Bronchial epithelial cell (primary cell): ENCODE measurements around the gene CADM1. TPM values are rescaled to one million over a fixed set of nuclear protein-coding genes. Genes with fewer than 3 reads are reported as not detected.

Source experiments
- DNase-seq: peaks from one replicate; pipeline ENCODE4 v3.0.0-alpha.2; 2010; ENCODE audit warnings: low read depth
- FAIRE-seq: peaks from 2 replicates; lab custom pipeline; 2011; peaks lifted over from hg19 to GRCh38; lab: Jason Lieb, UNC
- H3K27me3 ChIP-seq: 2 replicates; pipeline ENCODE4 v1.5.1; 2011; ENCODE audit warnings: low read length; ENCODE audit not compliant: control insufficient read depth, insufficient read depth
- H3K36me3 ChIP-seq: 2 replicates; pipeline ENCODE4 v1.5.1; 2011; ENCODE audit warnings: low read length; ENCODE audit not compliant: control insufficient read depth, insufficient read depth
- H3K4me3 ChIP-seq: 2 replicates; pipeline ENCODE4 v1.5.1; 2011; ENCODE audit warnings: mild to moderate bottlenecking, low read depth, low read length, control low read depth
- total RNA-seq: library from RNA; depleted of rRNA; stranded (reverse); fragments of >200 nt; gene quantifications from 2 replicates; pipeline ENCODE4 v1.2.1, GENCODE V29; 2014
- TF ChIP-seq, protein P1 (sequence below): IDR thresholded peaks from 2 replicates; pipeline ENCODE4 v1.5.1; 2011; ENCODE audit warnings: mild to moderate bottlenecking, moderate library complexity, low read length, control low read depth, inconsistent platforms; ENCODE audit not compliant: insufficient read depth, severe bottlenecking

Gene CADM1
- total RNA-seq, 1 donor from 2014 or later: 1.6 TPM

DNA sequence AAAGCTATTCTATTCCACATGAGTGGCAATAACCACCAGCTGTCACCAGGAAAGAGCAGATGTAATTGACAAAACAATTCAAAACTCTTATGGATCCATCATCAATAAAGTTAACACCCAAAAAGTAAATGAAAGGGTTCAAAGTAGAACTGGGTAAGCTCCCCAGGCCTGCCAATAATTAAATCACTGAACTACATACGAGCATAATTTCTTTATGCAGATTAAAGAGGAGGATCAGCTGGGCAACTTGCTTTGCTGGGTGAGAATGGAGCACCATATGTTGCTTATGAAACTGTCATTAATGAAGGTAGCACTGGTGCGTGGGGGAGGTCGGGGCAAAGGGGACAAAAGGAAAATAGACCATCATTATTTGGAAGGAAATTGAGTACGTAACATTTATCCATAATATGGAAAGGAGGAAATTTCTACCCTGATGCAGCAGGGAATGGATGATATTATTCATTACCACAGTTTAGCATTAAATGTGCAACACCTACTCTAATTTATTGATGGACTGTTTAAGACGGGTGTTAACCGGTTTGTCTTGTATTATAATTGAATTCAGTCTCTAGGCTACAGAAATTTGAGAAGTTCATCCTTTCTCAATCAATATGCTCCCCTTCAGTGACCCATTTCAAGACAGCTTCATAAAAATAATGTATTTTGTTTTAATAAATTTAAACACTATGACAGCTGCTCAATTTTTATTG is 315.9 kb downstream of the CADM1 start:
- DNase-seq: no peak
- no peaks in the 10 kb centered on the region for H3K36me3 ChIP-seq
- FAIRE-seq: no peak
- TF ChIP-seq, protein P1, sequence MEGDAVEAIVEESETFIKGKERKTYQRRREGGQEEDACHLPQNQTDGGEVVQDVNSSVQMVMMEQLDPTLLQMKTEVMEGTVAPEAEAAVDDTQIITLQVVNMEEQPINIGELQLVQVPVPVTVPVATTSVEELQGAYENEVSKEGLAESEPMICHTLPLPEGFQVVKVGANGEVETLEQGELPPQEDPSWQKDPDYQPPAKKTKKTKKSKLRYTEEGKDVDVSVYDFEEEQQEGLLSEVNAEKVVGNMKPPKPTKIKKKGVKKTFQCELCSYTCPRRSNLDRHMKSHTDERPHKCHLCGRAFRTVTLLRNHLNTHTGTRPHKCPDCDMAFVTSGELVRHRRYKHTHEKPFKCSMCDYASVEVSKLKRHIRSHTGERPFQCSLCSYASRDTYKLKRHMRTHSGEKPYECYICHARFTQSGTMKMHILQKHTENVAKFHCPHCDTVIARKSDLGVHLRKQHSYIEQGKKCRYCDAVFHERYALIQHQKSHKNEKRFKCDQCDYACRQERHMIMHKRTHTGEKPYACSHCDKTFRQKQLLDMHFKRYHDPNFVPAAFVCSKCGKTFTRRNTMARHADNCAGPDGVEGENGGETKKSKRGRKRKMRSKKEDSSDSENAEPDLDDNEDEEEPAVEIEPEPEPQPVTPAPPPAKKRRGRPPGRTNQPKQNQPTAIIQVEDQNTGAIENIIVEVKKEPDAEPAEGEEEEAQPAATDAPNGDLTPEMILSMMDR: no peak
- H3K27me3 ChIP-seq: no peaks in the 10 kb centered on the region
- H3K4me3 ChIP-seq: no peak overlapping the region

DNA sequence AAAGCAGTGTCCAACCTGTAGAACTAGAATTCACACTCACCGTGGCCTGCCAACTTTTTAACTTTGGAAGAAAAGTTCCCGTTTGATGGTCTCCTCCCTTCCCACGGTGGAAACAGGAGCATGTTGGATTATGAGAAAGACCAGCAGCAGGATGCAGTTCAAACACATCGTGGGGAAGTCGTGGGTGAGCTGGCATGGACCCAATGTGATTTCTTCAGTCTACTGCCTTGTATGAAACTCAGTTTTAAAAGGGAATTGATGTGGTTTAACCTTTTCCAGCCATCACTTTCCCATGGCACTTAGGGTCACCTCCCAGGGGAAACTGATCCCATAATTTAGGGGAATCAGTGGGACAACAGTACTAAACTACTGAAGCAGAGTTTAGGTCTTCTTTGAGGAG is 318.3 kb downstream of the CADM1 start:
- H3K4me3 ChIP-seq: no peak overlapping the region
- H3K36me3 ChIP-seq: no peaks in the 10 kb centered on the region
- TF ChIP-seq, protein P1: no peak
- no peak for DNase-seq
- H3K27me3 ChIP-seq: no peaks in the 10 kb centered on the region
- no peak for FAIRE-seq

DNA sequence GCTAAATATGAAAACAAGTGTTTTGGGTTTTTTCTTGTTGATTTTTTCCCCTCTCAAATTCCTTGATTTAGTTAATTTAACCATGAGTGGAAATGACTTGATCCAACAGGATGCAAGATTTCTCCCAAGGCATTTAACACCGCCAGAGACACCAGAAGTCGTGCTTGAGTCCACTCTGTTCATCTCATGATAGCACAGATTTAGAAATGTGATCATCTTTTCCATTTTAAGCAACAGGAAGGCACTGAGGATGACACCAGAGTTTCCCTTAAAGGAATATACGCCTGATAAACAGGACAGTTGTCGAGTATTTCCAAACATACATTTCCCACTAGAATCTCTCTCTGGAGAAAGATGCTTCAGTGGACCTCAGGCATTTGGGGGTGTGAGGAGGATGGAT is 318.7 kb downstream of the CADM1 start:
- Histone ChIP-seq H3K36me3 (no peaks in the 10 kb centered on the region), H3K4me3 (no peak overlapping the region), H3K27me3 (no peaks in the 10 kb centered on the region)
- no peak for DNase-seq
- TF ChIP-seq, protein P1: no peak
- no peak for FAIRE-seq

DNA sequence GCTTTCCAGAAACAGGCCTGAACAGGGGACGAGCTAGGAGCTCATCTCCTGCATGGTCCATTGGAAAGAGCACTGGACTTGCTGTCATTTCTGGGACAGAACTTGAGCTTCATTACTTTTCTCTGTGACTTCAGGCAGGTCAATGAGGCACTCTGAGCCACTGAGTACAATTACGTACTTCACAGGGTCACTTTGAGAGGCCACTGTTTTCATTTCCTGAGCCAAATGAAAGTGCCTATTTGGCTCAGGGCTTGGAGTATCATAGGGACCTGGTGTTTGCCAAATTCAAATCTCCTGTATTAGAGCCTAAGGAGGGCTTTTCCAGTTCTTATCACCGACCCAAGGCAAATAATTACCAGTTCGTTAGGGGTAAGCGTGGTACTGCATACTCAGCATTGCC is 319.3 kb downstream of the CADM1 start:
- DNase-seq: no peak
- H3K4me3 ChIP-seq: no peak overlapping the region
- no peaks in the 10 kb centered on the region for H3K27me3 ChIP-seq
- TF ChIP-seq, protein P1: no peak
- H3K36me3 ChIP-seq: no peaks in the 10 kb centered on the region
- FAIRE-seq: no peak

DNA sequence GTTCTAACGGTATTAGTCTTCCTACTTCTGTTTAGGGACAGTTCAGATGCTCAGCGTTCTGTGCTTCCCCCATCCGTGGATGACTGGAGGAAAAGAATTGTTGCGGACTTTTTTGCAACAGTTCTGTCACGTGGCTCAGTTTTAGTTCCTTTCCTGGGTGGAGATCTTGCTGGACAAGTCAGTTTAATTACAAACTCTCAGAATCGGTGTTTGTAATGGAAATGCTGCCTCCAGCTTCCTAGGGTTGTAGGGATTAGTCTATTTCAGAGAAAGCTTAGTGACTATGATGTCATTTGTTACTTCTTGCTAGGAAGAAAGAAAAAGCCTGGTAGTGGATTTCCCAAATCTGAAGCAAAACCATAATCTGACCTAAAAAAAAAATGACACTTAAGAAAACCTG is 320.4 kb downstream of the CADM1 start:
- Histone ChIP-seq H3K36me3 (no peaks in the 10 kb centered on the region), H3K27me3 (no peaks in the 10 kb centered on the region), H3K4me3 (no peak overlapping the region)
- TF ChIP-seq, protein P1: no peak
- no peak for DNase-seq
- no peak for FAIRE-seq

DNA sequence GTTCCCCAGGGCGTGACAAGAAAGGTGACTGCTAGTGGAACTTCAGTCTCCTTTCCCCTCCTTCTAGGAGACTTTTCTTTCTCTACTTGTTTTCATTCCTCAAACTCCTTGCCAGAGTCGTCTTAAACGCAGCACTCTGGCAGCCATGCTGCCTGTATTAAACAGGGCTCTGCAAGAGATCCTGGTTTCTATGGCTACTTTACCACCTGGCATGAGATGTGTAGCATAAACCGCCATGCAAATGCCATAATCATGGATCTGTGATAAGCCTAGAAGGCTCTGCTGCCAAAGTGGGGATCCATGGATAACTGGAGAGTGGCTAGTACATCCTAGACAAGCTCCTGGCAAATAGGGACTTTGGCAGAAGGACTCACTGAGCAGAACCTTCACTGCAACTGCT is 321.1 kb downstream of the CADM1 start:
- Histone ChIP-seq H3K27me3 (no peaks in the 10 kb centered on the region), H3K36me3 (no peaks in the 10 kb centered on the region), H3K4me3 (no peak overlapping the region)
- FAIRE-seq (no peak), DNase-seq (no peak)
- TF ChIP-seq, protein P1: no peak
